Effector CD8-positive, alpha-beta T cell (primary cell): ENCODE results near the gene CHRDL1.
"Not testable (repeated sequence)": the region's sequence is repeated elsewhere in the genome, so short reads cannot be mapped to it uniquely, and the experiment has no call there.

Experiments
- DNase-seq: peaks from one replicate; lab custom pipeline; 2025; lab: John Stamatoyannopoulos, UW
- total RNA-seq, 4 experiments: gene quantifications; one replicate each; lab custom pipeline; 2026; lab: John Stamatoyannopoulos, UW

The CHRDL1 gene, protein sequence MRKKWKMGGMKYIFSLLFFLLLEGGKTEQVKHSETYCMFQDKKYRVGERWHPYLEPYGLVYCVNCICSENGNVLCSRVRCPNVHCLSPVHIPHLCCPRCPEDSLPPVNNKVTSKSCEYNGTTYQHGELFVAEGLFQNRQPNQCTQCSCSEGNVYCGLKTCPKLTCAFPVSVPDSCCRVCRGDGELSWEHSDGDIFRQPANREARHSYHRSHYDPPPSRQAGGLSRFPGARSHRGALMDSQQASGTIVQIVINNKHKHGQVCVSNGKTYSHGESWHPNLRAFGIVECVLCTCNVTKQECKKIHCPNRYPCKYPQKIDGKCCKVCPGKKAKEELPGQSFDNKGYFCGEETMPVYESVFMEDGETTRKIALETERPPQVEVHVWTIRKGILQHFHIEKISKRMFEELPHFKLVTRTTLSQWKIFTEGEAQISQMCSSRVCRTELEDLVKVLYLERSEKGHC
- total RNA-seq = 0 reads per million in 4 experiments

DNA sequence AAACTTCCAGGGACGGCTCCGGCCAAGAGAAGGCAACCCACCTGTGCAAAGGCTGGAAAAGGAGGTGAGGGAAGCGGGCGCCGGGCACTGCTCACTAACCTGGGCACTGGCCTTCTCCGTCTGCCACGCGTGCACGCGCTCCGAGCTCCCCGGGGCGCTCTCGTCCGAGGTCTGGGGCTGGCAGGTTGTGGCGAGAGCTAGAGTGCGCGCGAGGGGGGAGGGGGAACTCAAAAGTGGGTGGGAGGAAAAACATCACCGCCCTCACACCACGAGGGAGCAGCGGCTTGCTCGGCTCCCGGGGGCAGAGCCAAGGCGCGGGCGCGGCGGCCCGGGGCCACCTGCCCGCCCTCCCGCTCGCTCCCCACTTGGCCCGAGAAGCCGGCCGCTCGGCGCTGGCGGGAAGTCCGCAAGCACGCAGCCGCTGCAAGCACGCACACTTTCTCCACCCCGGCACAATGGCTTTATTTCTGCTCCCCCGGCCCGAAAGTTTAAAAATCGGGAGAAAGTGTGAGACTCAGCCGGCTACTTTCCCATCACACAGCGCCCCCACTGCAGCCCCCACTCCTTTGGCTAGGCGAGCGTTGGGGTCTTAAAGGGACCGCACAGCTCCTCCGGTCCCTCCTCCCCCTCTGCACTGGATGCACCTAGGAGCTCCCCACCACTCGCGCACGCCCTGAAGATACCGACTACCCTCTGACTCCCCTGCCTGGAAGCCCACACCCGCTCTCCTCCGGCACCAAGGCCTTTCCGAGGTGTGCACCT lies at the start of gene CHRDL1:
Gene CHRDL1, minus strand, starts transcription at position 173 of the 762 bp plus-strand sequence. CDS start 3,636 bp downstream, outside the sequence.
- DNase-seq = no peak

GRCh38 chrX:110836982-110837381 lies 41.4 kb upstream of the CHRDL1 start:
- DNase-seq = no peak

DNA sequence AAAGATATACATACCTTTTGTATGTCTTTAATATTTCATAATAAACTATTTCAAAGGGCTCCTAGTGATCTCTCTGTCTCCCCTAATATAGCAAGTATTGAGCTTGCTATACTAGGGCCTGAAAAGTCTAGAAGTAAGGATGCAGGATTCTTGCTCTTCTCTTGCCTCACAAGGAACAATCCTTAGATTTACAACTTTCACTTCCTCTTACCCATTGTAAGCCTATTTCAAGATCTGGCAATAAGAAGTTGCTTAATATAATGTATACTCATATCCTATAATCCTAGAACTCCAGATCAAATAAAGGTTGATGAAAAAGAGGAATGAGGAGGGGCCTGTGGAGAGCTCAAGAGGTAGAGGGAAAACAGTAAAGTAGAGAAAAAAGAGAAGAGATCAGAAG lies 40.8 kb upstream of the CHRDL1 start:
- no peak for DNase-seq

DNA sequence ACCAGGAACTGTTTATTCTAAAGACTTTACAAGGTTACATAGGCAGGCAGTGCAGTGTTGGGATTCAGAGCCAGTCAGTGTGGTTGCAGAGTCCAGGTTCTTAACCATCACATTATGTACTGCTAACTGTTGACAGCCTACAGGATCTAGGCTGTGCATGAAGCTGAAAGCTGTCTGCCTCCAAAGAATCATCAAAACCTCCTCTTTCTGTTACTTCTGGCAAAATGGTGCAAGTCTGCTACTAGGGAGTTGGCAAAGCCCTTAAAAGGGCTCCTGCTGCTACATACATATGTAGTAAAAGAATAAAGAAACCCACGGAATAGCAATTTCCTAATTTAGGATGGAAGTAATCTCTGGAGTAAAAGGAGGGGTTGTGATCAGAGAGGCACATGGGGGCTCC lies 40.4 kb upstream of the CHRDL1 start:
- no peak for DNase-seq

- no peak for DNase-seq
These were observed 30.4 kb upstream of the CHRDL1 start for GRCh38 chrX:110825972-110826371.

- DNase-seq = not testable (repeated sequence)
These were observed 20.9 kb upstream of the CHRDL1 start for GRCh38 chrX:110816543-110816942.

GRCh38 chrX:110806145-110806544 lies 10.5 kb upstream of the CHRDL1 start:
- no peak for DNase-seq

DNA sequence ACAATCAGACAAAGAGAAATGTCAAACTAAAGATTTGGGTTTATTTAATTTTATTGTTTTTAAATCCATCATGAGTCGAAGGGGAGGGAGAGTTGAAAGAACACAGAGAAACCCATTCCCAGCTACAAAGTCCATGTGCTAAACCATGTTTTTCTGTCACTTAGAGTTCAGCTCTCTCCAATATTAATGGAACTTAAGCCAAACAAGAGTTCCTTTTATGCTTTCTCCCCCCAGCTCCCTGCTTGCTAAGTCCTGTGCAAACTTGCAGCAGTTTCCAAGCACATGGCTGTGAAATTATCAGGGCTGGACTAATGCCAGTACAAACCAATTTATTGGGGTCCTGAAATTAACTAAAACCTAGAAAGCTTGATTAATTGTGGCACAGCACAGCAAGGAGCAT lies 9.7 kb upstream of the CHRDL1 start:
- no peak for DNase-seq

- DNase-seq = no peak
These were observed 8.8 kb upstream of the CHRDL1 start for GRCh38 chrX:110804446-110804845.

GRCh38 chrX:110803506-110803905 lies 7.9 kb upstream of the CHRDL1 start:
- no peak for DNase-seq

GRCh38 chrX:110796407-110796697 lies 735 bp upstream of the CHRDL1 start:
- DNase-seq = no peak

GRCh38 chrX:110794601-110795000 lies 1.0 kb downstream of the CHRDL1 start:
- DNase-seq = no peak

- no peak for DNase-seq
These were observed 4.5 kb downstream of the CHRDL1 start for GRCh38 chrX:110791071-110791470.

DNA sequence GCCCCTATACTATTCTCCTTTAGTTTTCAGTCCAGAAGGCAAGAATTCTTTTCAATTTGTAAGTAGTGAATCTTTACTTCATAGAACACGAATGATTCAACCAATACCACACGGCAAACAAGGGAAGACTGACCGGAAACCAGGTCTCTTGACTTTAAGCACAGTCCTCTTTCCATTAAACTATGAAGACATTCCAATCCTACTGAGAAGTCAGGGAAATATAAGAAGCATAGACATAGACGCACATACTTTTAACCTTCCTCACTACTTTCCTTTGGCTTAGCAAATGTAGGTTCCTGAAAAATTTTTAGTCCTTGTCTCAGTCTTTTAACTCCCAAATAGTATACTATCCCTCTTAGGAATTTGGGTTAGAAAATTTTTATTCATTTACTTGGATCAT lies 9.1 kb downstream of the CHRDL1 start:
- DNase-seq = no peak

DNA sequence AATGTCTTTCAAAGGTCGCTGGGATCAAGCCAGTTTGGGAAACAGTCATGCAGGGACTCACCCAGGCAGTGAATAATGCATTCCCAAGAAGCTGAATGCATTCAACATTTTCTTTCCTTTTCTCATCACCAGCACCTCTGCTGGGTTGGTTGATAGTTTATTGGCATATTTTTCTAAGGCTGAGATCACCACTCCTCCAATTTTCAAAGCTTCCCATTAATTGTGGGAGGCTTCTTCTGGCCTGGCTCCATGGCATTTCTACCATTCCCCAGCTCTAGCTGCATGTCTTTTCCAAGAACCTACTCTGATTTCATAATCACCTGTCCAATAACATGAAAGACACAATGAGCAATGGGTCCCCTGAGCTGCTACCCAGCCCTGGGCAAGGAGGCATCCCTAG lies 35.8 kb downstream of the CHRDL1 start:
- no peak for DNase-seq

DNA sequence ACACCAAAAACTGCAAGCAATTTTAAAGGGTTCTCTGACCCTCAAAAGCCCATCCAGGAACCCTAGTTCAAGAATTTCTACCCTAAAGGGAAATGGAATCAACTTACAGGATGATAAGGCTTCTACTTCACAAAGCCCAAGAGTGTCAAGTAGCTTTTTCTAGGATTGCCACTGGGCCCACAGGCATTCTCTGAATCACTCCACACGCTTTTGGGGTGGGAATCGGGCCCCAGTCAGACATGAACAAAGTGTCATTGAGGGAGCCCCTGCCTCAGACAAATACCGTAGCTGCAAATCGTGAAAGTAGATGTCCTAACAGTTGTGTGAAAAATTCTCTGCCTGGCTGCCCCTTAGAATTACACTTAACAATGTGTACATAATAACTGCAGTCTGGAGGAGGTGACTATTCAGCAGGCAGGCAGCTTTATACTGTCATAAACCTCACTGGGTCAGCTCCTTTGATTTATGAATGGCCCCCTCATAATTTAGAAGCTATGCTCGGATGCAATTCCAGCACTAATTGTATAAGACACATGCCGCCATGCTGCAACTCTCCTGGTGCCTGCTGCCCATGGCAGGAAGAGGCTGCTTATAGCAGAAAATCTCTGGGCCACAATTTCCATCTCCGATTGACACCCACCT lies 36.7 kb downstream of the CHRDL1 start:
- DNase-seq = no peak

DNA sequence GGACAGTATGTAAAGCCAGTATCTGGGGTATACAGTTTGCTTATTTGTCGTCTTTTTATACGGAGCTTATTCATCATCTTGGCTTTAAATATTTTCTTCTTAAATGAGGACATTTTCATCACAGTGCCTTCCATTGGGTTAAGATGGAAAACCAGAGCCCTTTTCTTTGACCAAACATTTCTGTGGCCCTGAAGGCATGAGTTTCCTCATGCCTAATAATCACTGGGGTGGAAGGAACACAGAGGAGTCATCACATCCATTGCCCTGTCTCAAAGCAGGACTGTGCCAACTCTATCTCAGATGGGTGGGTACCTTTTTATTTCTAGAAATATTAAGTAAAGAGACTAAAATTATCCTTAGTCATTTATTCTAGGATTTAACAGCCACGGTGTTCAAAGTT lies 40.0 kb downstream of the CHRDL1 start:
- no peak for DNase-seq

DNA sequence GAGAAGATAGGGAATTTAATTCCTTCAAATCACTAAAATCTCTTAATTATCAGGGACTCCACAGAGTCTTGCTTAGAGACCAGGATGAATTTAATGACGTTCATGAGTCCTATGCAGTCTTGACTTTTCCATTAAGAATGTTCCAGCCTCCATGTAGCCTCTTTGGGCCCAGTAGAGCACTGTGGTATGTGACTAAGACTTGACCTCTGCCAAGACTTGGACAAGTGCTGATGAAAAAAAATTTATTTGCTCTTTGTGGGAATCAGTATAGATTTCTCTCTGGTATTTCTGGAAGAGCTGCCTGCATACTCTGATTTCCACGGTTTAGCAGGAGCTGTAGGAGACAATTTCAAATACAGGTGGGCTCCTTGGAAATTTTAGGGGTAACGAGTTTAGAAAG lies 40.6 kb downstream of the CHRDL1 start:
- no peak for DNase-seq

DNA sequence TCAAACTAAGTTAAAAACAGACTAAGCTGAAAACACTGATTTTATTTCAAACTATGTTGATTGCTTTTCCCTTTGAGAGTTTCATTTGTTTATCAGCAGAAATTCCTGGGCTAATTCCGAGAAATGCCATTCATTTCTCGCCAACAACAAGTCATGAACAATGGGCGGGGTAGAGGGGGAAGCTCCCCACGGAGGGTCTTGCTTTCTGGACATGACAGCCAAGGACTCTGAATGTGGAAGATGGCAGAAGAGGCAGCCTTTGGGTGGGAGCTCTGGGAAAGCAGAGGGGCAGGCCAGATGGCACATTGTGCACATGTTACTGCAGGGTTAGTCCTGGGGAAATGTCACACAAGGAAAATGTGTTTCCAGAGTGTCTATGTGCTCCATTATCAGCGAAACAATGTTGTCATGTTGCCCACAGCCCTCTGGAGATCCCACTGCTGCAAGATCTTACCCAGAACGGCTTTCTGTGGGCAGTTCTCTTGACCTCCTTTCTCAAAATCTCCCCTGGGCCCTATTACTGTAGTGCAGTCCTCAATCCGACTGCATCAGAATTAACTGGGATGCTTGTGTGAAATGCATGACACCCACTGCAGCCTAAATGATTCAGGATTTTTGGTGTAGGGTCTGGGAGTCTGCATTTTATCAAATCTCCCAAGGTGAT lies 45.0 kb downstream of the CHRDL1 start:
- DNase-seq = no peak

- DNase-seq = no peak
These were observed 47.3 kb downstream of the CHRDL1 start for GRCh38 chrX:110748256-110748806.

DNA sequence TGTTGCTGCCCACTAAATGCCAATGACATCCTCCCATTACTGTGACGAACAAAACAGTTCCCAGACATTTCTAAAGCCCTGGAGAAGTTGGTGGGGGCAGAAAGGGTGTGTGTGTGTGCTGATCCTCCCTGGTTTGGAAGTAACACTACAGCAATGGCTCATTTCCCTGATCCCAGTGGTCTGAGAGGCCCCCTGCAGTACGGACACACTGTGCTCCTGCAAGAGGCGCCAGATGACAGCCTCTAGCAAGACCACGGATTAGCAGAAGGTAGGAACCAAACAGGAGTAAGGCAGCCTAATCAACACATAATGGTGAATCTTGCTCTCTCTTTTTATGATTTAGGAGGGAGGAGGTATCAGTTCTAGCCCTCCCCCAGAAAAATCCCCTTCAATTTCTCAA lies 49.6 kb downstream of the CHRDL1 start:
- DNase-seq = no peak

- DNase-seq = no peak
These were observed 50.3 kb downstream of the CHRDL1 start for GRCh38 chrX:110745288-110745687.
